ENCODE measurements around the gene TRIM60.
"Not testable (repeated sequence)": the region's sequence is repeated elsewhere in the genome, so short reads cannot be mapped to it uniquely, and the experiment has no call there.

TRIM60 gene

GRCh38 chr4:165055601-165056000, 23.8 kb downstream of the TRIM60 start:
- no peak for DNase-seq

GRCh38 chr4:165058666-165059065, 26.9 kb downstream of the TRIM60 start:
- DNase-seq = no peak

GRCh38 chr4:165059386-165059785, 27.6 kb downstream of the TRIM60 start:
- DNase-seq = no peak

DNA sequence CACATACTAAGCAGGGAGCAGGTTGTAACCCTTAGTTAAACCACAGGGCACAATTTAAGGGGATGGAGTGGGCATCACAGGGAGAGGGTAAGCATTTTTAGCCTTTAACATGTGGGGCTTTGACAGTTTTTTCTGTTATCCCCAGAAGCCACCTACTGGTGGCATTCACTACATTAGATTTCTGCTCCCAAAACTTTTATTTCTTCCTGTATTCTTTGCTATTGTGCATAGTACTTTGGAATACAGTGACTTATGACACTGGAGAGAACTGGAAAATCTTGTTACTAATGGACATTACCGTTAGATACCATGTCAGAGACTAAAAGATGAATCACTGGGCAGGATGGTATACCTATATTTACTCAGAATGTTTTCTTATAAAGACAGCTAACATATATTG, 29.1 kb downstream of the TRIM60 start:
- no peak for DNase-seq

- DNase-seq = no peak
Observed at GRCh38 chr4:165070560-165070959, 38.8 kb downstream of the TRIM60 start.

- DNase-seq = not testable (repeated sequence)
Observed at GRCh38 chr4:165073346-165073745, 41.5 kb downstream of the TRIM60 start.

GRCh38 chr4:165077034-165077578, 45.3 kb downstream of the TRIM60 start:
- DNase-seq = no peak

DNA sequence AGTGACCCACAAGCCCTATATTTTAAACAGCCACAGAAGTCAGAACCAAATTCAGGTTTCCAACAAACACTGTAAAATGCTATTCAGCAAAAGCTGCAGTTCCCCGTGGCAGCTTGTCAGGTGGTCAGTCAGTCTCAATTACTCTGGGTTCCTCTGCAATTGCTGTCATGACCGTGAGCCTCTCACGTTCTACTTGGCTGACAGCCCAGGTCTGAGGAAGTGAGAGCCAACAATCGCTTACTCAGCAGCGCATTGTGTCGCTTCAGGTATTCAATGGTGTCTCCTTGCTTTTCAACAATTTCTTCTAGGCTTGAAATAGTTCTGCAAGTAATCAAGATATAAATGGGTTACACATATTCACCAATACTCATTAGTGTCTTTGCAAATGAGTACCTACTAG, 47.7 kb downstream of the TRIM60 start:
- no peak for DNase-seq

DNA sequence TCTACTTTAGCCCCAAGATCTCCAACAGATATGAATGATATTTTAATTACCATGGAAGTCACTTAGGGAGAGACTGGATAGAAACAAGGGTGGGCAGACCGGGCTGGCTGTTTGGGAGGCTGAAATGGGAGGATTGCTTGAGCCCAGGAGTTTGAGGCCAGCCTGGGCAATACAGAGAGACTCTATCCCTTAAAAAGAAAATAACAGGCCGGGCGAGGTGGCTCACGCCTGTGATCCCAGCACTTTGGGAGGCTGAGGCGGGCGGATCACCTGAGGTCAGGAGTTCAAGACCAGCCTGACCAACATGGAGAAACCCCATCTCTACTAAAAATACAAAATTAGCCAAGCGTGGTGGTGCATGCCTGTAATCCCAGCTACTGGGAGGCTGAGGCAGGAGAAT, 53.0 kb downstream of the TRIM60 start:
- DNase-seq = not testable (repeated sequence)

DNA sequence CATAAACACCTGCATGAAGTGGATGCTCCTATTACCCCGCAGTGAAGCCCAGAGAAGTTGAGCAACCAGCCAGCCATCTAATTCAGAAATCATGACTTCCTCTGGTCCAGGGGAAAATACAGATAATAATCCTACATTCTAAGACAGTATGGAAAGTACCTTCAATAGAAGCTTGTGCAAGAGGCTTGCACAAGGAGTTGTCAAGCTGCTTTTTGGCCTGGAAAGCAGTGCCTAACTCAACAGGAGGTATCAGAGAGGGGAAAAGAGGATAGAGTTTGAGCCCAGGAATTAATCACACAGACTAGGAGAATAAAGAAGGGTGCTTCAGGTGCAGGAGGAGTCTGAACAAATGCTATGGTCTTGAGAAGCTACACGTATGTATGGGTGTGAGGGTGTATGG, 54.1 kb downstream of the TRIM60 start:
- DNase-seq = no peak

- DNase-seq = no peak
Observed at GRCh38 chr4:165088366-165088765, 56.6 kb downstream of the TRIM60 start.

Data from NCI-H524 treated with DMSO at 0.1 percent for 48 hours (cell line).